GM12874 (cell line): Measurements from ENCODE around the gene FOXO6.

ENCODE experiments used
- CTCF ChIP-seq: IDR thresholded peaks from 2 replicates; pipeline ENCODE4 v1.5.1; 2011; ENCODE audit warnings: low read depth, mild to moderate bottlenecking, control low read depth, low read length, moderate library complexity; ENCODE audit not compliant: insufficient read depth

The FOXO6 gene

GRCh38 chr1:41363591-41364320 is 2.5 kb downstream of the FOXO6 start:
- no peak for TF ChIP-seq CTCF

GRCh38 chr1:41364442-41365319 is 3.4 kb downstream of the FOXO6 start:
- no peak for TF ChIP-seq CTCF

GRCh38 chr1:41365320-41365633 is 4.0 kb downstream of the FOXO6 start:
- TF ChIP-seq CTCF, result no peak

- no peak for TF ChIP-seq CTCF
Observed at GRCh38 chr1:41365772-41366454, 4.7 kb downstream of the FOXO6 start.

- no peak for TF ChIP-seq CTCF
Observed at GRCh38 chr1:41366455-41367287, 5.4 kb downstream of the FOXO6 start.

- TF ChIP-seq CTCF, result no peak
Observed at GRCh38 chr1:41367288-41367642, 6.0 kb downstream of the FOXO6 start.
